HG02588 (cell line): ENCODE measurements around the gene OR4F15.

Experiments used
- ATAC-seq: cut with Tn5 transposase; IDR thresholded peaks from one replicate; pipeline ENCODE4 v1.9.1; 2021; ENCODE audit warnings: mild to moderate bottlenecking, moderate library complexity; ENCODE audit not compliant: unreplicated experiment

The OR4F15 gene

DNA sequence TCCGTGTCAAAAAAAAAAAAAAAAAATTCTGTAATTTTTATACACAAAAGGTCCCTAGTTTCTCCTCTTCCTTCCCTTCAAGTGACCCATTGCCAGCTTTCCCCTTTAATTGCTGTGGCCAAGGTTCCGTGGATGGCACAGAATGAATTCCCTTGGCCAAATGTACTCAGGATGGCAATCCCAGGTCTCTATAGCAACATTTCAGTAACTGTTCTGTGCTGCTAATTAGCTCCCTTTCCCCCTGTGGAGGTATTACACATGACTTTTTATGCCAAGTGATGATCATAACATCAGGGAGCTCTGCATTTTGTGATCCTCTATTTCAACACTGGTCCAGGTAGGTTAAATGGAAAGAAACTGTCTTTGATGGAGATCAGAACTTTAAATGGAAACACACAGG lies 8.8 kb upstream of the OR4F15 start, which contains the start of gene OR4F6:
Gene OR4F6, plus strand, starts transcription at position 301 of the 400 bp plus-strand sequence. CDS start 2,211 bp downstream, outside the sequence.
- no peak for ATAC-seq

DNA sequence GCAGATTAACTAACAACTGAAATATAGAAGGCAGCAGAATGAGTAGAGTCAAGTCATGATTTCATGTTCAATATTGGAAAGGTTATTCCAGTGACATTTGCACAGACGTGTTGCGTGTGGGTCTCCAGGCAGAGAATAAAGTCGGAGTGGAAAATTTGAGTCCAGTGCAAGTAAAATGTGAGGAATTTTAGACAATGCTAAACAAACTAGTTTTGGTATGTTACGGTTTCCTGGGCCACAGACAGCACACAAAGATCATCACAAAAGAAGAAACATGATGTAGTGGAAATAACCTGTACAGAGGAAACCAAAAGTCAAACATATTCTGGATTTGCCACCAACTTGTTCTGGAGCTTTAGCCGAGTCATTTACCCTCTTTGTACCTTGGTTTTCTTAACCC lies 8.3 kb upstream of the OR4F15 start:
- no peak for ATAC-seq

DNA sequence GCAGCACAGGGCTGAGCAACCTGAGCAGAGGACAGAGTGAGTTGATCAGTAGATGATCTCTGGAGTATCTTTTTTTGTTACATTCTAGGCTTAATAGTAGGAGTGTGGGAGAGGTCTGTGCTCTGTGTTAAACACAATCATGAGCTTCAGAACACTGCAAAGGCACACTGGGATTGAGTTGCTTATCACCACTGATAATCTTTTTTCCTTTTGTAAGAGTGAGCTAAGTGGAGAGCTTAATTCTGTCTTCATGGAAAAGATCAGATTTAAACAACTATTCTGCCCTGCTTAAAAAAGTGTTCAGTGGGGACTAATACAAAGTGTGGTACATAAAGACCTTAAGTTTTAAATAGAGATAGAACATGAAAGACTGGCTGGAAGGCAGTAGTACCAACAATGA lies 7.6 kb upstream of the OR4F15 start:
- no peak for ATAC-seq

DNA sequence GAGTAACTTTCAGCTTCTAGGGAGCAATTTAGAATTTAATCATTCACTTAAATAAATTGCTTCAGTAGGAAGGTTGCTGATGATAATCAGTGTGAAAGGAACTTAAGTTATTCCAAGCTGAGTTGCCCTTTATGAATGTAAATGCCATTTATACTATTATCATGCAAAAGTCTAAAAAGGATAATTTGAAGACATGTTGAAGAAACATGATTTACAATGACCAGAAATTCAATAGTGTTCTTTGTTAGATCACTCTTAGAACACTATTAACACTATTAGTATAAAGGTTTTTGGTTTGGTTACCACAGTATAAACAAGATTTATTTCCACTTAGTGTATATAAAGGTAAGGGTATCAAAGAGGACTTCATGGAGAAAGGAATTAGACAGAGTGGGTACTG lies 7.1 kb upstream of the OR4F15 start:
- no peak for ATAC-seq

DNA sequence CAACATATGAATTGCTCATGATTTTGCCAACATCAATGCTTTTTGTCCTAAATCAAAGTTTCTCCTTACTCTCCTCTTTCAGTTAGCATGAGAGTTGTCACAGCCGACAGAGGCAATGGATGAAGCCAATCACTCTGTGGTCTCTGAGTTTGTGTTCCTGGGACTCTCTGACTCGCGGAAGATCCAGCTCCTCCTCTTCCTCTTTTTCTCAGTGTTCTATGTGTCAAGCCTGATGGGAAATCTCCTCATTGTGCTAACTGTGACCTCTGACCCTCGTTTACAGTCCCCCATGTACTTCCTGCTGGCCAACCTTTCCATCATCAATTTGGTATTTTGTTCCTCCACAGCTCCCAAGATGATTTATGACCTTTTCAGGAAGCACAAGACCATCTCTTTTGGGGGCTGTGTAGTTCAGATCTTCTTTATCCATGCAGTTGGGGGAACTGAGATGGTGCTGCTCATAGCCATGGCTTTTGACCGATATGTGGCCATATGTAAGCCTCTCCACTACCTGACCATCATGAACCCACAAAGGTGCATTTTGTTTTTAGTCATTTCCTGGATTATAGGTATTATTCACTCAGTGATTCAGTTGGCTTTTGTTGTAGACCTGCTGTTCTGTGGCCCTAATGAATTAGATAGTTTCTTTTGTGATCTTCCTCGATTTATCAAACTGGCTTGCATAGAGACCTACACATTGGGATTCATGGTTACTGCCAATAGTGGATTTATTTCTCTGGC lies 6.2 kb upstream of the OR4F15 start:
- no peak for ATAC-seq

DNA sequence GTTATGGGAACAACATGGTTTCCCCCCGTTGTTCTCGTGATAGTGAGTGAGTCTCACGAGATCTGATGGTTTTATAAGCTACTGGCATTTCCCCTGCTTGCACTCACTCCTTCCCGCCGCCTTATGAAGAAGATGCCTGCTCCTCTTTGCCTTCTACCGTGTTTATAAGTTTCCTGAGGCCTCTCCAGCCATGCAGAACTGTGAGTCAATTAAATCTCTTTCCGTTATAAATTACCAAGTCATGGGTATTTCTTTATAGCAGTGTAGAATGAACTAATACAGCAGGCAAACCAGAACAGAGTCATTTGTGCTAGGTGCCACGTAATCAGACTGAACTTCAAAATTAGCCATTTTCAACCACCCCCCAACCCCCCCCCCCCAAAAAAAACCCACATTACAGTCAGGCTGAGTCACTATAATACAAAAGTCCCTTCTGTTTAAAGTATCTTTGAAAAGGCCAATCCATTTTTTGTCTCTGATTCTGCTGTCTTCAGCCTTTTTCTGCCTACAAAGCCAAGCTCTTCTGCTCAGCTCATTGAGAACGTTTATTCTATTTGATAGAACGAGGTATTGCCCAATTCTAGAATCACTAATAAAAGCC lies 4.6 kb upstream of the OR4F15 start:
- ATAC-seq = no peak

DNA sequence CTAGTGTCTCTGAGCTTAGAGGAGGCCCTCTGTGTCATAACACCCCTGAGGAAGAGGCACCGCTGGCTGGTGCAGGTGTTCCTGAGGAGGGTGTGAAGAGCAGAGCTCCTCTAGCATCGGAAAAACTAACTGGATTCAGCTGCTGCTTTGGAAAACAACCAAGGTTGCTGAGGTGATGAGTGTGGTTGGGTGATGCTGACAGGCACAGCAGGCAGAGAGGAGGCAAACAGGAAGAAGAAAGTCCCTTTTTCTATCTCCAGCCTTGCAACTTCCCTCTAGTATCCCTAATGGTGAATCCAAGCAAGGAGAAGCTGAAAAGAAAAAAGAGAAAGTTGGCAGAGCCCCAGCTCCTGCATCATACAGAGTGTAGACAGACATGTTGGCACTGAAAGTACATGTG lies 3.8 kb upstream of the OR4F15 start:
- ATAC-seq = no peak

DNA sequence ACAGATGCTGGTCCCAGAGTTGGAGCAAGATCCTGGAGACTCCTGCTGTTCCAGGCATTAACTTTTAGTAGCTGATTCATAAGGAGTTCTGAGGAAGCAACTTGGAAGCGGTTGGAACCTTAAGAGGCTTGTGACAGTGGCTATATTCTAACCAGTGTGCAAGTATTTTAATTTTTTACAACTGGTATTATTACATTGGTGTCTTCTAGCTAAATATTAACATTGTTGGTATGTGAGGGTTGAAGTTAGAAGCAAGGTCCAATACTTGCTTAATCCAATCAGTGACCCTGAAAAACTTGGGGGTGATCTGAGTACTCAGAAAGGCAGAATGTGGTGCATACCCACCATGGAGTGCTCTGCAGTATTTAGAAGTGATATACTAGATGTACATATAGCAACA lies 1.5 kb upstream of the OR4F15 start:
- ATAC-seq = no peak

DNA sequence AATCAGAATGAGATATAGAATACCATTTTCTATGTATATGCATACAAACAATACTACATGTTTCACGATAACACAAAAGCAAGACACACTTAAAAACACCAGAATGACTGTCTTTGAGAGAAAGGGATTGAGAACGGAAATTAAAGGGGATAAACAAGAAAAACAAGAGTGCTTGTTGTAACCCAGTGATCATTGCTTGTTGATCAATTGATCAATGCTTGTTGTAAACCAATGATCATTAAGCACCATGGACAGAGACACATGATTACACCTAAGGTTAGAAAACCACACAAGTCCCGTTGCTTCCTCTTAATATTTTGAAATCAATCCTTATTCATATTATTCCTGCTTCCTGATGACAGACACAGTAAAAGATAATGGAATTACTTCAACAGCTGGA lies 1.1 kb upstream of the OR4F15 start:
- ATAC-seq = no peak

DNA sequence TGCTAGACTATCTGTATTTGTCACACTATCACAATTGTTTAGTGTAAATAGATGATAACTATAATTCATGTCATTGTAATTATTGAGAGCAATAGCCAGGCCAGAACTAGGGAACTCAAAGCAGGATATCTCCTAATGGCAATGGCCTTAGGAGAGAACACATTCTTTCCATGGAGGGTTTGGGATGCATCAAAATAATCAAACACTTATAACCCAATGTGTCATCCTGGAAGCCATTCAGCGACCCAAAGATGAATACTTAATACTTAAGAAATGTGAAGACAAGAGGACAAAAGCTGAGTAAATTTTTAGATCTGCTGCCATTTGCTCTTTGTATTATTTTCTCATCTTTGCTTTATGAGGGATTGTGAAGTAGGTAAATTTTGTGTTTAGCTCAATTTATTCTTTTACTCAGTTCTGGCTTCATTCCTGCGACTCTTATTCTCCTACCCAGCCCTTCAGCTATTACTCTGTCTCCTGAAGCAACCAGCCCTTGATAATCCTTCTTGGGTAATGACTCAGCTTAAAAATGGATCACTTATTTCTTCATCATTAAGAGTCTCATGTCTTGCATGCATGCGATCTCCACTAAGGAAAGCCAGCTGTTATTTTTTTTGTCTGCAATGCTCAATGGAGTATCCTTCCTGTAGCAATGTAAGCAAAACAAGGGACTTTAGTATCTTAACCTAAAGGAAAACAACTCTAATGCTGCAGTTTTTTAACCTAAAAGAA lies 2.0 kb downstream of the OR4F15 start:
- no peak for ATAC-seq

DNA sequence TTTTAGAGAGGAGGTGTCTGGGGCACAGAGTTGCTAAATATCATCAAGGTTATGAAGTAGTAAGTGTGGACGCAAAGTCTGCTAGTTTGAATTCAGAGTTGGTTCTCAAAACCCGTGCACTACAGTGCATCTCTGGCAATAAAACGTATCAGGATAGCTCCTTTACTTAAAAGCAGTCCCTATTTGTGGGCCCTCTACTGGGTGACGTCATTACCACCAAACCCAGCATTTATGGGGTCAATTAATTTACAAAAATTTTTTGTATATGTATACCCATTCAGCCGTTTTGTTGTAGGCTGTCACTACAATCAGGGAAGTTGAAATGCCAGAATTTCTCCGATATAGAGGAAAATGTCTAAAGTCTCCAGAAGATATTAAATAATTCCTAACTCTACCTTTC lies 8.8 kb downstream of the OR4F15 start:
- no peak for ATAC-seq

DNA sequence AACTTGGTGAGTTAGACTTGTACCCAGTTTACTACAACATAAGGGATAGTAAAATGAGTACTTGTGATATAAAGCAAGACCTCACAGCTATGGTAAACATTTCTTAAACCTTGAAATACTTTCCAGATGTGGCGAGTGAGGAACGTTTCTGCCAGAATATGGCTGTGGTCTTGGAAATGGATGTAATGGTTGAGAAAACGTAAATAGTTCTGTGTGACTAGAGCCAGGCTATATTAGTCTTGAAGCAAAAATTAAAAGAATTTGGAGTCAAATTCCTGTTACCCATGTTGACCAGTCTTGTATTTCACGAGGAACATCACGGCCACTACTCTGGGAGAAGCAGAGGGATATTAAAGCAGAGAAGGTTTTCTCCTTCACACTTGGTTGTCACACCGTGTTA lies 15.3 kb downstream of the OR4F15 start:
- ATAC-seq = no peak

DNA sequence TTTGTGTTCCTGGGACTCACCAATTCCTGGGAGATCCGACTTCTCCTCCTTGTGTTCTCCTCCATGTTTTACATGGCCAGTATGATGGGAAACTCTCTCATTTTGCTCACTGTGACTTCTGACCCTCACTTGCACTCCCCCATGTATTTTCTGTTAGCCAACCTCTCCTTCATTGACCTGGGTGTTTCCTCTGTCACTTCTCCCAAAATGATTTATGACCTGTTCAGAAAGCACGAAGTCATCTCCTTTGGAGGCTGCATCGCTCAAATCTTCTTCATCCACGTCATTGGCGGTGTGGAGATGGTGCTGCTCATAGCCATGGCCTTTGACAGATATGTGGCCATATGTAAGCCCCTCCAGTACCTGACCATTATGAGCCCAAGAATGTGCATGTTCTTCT lies 16.8 kb downstream of the OR4F15 start:
- no peak for ATAC-seq

DNA sequence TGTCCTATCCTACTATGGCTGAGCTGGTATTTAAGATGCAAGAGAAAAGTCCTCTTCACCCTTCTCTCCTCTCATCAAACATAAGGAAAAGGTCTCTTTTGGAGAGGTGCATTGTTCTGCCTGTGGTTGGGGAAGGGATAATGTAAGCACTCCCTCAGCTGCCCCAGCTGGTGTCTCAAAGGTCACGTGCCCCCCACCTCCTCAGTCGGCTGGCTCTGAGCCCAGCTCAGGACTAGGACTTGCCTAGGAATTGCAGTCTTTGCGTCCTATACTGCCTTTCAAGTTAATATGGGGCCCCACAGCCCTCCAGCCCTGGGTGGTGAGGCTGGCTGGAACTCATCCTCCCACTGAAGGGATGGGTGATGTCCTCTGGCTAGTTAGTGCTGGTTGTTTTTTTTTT lies 29.7 kb downstream of the OR4F15 start:
- no peak for ATAC-seq

DNA sequence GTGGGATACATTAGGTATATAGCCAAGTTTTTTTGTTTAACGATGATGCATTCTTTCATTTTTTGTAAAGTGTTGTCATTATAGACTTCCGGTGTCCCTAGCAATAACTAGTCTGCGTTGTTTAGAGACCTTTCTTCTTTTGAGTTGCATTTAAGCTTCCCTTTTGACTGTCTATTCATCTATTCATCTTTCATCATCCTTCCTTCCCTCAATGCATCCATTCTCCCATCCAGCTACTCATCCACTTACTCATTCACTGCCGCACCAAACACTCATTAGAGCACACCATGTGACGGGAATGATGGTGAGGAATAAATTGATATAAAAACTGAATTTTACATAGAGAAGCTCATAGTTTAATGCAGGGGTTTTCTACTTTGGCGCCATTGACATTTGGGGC lies 32.9 kb downstream of the OR4F15 start:
- no peak for ATAC-seq

DNA sequence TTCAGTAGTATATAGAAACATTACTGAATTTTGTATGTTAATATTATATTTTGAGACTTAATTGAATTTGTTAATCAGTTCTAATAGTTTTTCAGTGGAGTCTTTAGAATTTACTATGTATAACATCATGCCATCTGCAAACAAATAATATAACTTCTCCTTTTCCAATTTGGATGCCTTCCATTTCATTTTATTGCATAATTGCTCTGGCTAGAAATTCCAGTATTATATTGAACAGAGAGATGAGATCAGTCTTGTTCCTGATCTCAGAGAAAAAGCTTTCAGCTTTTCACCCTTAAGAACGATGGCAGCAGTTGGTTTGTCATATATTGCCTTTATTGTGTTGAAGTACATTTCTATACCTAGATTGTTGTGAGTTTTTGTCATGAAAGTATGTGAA lies 40.4 kb downstream of the OR4F15 start:
- ATAC-seq = no peak
